DMS153 treated with DMSO at 0.1 percent for 48 hours (cell line): ENCODE measurements around the gene TMEM243.
"Not testable (repeated sequence)": the region's sequence is repeated elsewhere in the genome, so short reads cannot be mapped to it uniquely, and the experiment has no call there.

Source experiments
- DNase-seq: peaks from one replicate; lab custom pipeline; 2025; ENCODE audit not compliant: unreplicated experiment; lab: John Stamatoyannopoulos, UW

The TMEM243 gene, protein sequence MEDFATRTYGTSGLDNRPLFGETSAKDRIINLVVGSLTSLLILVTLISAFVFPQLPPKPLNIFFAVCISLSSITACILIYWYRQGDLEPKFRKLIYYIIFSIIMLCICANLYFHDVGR

DNA sequence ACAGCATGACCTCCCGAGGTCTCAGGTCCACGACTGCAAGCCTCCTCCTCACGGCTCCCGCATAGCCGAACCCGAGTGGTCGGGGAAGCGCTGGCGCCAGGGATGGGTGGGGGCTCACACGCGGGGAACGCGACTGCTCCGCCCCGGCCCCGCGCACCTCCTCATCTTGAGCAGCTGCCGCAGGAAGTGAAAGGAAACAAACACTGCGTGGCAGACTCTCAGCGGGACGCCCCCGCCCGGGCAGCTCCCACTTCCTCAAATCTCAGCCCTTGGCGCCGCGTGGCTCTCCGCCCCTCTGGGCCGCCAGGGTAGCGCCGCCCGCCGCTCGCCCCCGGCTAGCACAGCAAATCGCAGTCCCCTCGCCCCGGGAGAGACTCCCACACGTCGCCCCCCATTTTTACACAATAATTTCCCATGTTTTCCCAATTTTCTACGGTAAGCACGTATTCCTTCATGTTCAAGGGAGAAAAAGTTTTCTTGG, at the start of gene TMEM243:
TSS of gene TMEM243 (minus strand) at position 188 of the 481 bp plus-strand sequence. CDS start 229 bp downstream, outside the sequence.
- DNase-seq = peak; percentile 32

DNA sequence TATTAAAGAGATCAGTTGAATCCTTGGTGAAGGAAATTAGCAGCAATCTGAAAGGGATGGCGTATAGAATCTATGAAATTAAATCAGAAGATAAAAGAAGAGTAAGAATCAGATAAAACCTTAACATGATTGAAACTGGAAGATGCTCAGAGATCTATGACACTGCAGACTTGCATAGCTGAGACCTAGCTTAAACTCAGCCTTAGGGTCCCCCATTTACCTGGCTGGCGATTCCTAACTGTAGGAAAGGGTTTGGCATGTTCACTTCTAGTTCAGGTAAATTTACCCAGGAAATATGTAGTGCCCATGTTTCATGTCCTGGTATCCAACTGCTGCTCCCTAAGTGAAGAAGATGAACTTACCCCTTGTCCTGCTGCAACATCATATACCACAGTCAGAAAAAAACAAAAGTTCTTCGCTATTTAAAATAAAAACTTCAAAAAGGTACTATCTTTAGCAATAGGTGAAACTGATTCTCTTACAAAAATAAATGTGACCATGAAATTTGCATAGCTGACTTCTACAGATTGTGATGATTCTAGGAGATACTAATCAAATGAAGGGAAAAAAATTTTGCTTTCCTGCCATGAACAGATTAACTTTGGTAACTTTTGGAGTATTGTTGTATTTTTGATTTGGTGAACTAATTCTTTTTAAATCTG, 47.8 kb upstream of the TMEM243 start:
- DNase-seq = no peak

DNA sequence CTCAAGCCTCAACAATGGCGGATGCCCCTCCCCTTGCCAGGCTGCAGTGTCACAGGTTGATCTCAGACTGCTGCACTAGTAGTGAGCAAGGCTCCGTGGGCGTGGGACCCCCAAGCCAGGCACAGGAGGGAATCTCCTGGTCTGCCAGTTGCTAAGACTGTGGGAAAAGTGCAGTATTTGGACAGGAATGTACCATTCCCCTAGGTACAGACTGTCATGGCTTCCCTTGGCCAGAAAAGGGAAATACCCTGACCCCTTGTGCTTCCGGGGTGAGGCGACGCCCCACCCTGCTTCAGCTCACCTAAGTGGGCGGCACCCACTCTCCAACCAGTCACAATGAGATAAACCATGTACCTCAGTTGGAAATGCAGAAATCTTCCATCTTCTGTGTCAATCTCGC, 44.0 kb upstream of the TMEM243 start:
- DNase-seq = no peak

DNA sequence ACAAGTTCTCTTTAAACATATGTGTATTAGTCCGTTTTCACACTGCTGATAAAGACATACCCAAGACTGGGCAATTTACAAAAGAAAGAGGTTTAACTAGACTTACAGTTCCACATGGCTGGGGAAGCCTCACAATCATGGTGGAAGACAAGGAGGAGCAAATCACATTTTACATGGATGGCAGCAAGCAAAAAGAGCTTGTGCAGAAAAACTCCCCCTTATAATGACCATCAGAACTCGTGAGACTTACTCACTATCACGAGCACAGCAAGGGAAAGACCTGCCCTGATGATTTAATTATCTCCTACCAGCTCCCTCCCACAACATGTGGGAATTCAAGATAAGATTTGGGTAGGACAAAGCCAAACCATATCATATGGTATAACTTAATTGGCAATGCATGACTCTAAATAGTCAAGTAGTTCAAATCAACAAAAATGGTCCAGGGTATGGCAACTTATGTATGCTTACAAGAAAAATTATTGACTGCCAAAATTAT, 34.1 kb upstream of the TMEM243 start:
- DNase-seq = no peak

DNA sequence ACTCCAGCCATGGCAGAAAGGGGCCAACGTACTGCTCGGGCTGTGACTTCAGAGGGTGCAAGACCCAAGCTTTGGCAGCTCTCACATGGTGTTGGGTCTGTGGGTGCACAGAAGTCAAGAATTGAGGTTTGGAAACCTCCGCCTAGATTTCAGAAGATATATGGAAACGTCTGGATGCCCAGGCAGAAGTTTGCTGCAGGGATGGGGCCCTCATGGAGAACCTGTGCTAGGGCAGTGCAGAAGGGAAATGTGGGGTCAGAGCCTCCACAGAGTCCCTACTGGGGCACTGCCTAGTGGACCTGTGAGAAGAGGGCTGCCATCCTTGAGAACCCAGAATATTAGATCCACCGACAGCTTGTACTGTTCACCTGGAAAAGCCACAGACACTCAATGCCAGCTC, 26.1 kb upstream of the TMEM243 start:
- DNase-seq = not testable (repeated sequence)

DNA sequence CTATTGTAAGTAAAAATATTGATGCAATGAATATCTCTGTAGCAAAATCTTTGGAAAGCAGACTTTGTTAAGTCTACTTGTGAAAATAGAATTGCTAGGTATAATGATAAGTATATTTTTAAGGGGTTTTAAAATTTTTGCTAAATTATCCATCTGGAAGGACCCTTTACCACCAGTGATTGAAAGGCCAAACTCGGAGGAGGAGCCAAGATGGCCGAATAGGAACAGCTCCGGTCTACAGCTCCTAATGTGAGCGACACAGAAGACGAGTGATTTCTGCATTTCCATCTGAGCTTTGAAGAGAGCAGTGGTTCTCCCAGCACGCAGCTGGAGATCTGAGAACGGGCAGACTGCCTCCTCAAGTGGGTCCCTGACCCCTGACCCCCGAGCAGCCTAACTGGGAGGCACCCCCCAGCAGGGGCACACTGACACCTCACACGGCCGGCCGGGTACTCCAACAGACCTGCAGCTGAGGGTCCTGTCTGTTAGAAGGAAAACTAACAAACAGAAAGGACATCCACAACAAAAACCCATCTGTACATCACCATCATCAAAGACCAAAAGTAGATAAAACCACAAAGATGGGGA, 19.0 kb upstream of the TMEM243 start:
- DNase-seq = not testable (repeated sequence)

DNA sequence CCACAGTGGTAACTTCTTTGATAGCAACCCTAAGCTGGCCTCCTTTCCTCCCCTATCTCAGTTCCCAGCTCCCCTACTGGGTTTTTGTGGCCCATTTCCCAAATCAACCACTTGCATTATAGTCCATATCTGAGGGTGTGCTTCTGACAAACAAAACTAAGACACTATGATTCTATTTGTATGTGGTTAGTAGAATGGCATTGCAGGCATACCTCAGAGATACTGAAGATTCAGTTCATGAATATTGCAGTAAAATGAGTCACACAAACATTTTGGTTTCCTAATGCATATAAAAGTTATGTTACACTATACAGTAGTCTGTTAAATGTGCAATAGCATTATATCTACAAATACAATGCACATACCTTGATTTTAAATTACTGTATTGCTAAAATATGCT, 15.4 kb upstream of the TMEM243 start:
- no peak for DNase-seq

DNA sequence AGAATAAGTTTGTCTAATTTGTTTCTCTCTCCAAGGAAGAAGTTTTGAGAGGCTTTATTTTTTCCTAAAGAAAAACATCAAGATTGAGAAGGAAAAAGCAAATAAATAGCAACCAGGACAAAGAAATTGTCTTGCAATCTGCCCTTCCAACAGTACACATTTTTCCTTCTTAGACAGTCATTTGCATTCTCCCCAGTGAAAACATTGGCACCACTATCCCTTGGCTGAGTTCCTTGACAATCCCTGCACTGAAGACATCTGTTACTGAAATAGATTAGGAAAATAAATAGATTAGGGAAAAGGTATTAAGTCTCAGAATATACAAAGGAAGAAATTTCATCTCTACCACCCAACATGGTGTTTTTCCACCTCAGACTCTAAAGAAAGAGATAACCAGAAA, 12.2 kb upstream of the TMEM243 start:
- DNase-seq = no peak

DNA sequence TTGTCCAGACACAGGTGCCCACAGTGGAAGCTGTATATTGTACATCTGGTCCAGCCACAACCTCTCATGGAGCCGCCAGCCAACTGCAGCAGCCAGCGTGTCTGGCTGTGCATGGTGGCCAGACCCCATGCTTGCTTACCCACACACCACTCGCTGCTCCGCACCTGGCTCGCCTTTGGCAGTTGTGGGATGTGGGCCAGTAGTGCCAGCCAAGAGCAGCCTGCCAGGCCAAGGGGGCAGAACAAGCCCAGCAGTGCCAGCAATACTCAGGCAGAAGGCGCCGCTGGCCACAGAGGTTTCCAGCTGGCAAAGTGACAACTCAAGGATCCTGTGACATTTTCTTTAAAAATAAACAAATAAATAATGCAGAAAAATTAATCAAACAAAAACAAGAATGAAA, 11.7 kb upstream of the TMEM243 start:
- no peak for DNase-seq

DNA sequence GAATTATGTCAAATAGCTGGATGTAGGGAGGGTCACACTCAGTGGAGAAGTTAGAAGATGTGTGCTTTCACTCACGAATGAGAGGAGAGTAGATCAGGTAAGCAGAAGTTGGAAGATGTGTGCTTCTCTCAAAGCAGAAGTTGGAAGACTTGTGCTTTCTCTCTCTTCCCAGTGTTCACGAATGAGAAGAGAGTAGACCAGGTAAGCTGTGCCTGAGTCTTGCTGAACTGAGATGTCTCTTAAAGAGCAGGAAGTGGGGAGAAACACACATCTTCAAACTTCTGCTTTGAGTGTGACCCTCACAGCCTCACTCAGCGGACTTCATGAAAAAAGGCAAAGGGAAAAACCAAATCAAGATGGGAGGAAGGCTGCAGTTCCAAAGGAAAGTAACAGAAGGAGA, 7.0 kb upstream of the TMEM243 start:
- DNase-seq = no peak

DNA sequence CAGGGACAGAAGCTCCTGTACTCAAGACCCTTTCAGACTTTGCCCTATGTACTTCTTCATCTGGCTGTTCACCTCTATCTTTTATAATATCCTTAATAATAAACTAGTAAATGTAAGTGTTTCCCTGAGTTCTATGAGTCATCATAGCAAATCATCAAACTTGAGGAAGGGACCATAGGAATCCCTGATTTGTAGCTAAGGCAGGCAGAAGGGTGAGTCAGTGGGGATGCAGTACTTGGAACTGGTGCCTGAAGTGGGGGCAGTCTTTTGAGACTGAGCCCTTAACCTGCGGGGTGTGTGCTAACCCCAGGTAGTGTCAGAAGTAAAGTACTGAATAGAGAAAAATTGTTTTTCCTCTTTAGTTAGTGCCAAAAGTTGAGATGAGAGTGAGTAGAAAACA, 6.2 kb upstream of the TMEM243 start:
- no peak for DNase-seq

DNA sequence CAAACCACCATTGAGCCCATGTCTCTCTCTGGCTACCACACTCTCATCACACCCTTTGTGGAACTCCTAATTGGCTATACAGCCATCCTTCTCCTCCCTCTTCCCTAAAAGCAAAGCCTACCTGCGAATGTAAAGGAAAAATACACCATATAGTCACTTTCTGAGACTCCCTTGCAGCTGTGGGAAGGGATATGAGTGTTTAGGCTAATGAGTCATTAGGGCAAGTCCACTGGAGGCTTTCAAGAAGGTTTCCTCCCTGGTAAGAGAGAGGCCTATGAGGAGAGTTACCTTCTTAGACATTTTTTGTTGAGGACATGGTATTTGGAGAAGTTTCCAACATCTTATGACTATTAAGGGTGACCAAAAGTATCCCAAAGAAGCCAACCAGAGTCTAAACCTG, 4.1 kb upstream of the TMEM243 start:
- DNase-seq = no peak

DNA sequence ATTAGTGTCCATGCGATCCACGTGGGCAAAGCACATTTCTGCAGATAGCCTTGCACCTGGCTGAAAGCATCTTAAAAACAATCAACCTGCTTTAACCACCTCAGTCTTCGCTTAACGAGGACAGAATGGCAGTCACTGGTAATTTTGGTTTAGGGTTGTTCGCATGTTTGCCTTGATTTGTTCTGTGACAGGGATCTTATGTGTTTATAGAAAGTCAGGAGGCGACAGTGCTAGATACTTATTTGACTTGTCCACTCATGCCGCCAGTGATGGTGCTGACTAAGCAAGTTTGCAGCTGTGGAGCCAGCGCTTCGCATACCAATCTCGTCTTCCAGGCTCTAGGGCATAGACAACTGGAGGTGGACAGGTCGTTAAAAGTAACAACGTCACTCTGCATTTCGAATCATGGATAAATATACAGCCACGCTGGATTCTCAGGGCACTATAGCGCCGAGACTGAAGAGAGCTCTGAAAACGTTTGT, 1.2 kb upstream of the TMEM243 start:
- DNase-seq = no peak

DNA sequence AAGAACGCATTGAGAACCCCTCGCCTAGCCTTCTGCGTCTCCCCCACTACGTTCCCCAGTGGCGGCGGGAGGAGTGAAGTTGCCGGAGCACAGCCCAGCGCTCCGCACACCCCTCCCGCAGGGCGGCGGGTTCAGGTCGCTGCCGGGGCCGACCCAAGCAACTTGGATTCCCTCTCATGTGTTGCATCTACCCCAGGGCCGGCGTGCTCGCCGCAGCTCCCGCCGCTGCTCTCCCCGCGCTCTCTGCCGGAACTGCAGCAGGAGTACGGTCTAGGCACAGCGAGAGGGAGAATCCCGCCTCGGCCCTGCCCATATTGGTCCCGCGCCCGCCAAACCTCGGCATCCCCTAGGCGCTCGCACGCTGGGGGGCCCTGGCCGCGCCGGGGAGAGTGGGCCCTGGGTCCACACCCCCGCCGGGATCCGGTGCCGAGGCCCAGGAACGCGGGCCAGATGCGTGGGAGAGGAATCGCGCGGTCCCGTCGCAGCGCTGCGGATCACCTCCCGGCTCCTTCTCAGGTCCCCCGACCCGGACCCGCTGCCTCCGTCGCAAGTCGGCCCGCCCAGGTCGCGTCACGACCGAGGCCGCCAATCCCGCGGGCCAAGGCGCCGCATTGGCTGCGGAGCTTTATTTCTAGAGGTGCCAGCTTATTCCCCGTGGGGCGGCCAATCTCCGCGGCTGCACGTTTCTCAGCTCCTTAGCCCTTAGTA, 648 bp upstream of the TMEM243 start:
- peak; percentile 61 for DNase-seq

DNA sequence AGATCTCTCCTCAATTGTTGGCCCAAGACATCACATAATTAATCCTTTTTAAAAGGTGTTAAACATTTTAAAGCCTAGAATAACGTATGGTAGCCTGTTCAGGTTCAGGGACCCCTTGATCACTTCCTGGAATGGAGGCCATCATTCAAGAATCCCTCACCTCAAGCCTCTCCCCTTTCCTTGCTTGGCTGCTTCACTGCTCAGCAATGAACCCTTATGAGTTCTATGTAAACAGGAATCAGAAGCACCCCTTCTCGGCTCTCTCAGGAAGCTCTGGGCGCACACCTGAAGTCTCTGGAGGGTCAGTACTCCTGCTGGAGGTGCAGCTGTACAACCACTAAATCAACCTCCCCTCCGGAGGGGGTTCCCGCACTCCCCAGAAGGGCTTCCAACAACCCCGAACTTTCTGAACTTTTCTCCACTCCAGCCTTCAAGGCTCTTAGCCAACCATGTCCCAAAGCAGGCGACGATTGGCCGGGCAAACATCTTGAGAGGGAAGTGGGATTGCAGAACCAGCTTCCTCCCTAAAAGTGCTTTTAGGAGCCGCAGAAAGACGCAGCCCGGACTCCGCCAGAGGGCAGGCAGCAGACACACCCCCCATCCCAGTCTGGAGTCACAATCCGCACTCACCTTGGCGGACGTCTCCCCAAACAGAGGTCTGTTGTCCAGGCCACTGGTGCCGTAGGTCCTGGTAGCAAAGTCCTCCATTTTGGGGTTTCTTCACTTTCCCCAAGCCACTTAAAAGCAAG, 562 bp downstream of the TMEM243 start:
- no peak for DNase-seq

DNA sequence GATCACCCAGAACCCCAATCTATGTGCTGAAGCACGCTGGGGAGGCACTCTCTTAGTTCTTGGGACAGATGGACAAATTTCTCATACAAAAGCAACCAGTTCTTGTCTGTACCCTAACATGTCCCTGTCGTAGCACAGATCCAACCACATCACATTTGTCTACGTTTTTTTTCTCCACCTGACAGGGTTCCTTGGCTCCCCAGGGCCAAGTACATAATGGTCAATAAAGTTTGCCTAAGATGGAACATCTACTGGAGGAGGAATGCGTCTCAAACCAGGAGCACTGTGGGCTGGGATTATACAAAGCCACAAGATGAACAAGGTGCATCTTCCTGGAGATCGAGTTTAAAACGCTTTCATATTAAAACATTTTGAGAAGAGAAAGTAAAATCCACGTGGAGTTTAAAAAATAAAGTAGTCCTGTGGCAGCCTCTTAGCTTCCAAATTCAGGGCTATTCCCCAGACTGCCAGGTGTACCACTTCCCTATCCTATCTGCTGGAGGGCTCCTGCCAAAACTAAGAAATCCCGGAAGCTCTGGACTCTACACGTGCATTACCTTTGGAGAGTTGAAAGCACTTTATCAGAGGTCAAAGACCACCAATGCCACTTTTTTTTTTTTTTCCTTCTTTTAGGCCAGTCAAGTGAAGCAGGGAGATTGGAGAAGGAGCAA, 1.4 kb downstream of the TMEM243 start:
- no peak for DNase-seq

DNA sequence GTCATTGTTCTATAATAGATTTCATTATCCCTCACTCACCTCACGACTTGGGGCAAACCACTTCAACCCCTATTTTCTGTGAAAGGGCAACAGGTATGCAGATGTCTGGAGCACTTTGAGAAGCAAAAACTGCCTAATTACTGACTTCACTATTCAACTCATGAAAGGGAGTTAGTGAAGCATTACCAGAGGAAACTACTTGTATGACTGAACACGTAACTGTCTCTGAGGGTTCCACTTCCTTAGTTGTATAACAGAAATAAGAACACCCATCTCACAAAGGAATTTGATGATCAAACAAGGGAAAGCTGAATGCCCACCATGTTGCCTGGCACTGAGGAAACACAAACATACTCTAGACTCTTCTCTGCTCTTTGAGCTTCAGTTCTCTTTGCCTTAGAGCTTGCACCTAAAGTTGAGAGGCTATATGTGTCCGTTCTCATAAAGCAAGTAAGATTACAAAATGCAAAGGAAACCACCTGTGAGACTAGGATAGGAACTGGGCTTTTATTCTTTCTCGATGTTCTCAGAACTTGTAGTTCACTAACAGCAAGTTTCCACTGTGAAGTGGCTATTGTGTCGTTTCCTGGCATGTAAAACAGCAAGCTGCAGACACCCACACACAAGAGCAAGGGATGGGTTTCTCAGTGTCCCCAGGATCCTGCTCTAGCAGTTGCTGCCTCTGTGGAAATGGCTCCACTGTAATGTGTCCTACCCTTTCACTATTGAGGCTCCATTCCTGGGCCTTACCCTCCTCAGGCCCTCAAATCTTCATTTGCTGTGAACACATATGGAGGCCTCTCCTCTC, 2.6 kb downstream of the TMEM243 start:
- DNase-seq = no peak

DNA sequence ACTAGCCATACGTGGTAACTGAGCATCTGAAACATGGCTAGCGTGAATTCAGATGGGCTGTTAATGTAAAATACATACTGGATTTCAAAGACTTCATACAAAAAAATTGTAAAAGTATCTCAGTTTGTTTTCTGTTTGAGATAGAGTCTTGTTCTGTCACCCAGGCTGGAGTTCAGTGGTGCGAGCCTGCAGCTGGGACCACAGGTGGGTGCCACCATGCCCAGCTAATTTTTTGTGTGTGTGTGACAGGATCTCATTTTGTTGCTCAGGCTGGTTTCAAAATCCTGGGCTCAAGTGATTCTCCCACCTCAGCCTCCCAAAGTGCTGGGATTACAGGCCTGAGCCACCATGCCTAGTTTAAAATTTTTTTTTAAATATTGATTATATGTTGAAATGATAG, 4.5 kb downstream of the TMEM243 start:
- no peak for DNase-seq

DNA sequence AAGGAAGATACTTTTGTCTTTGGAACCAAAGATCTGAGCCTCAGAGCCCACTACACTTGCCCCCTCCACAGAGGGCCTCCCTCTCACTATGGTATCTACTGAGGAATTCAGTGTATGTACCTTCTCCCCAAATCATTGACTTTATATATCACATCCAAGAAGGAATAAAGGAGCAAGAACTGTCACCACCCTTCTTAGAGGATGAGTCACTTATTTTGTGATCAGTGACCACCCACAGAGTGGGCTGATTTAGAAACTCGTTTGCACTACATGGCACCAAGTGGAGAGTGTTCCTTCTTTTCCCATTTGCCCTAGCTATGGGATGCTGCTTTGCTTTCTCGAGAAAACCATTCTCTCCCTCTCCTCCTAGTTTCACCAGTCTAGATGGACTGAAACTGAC, 5.7 kb downstream of the TMEM243 start:
- no peak for DNase-seq

DNA sequence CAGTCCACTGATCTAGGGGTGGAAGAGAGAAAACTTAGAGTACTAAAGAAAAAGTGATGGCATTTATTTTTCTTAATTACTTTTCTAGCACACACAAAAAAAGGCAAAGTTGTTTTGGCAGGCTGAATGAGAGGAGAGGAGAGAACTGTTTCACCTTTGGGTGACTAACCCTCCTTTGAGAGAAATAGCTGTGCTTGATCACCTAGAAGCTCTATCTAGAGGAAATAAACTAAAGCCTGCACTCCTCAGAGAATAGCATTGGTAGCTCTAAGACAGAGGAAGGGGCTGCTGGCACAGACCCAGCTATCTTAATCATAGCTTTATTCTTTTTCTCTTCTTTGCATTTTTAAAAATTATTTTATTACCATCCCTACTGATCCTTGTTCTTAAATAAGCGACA, 6.3 kb downstream of the TMEM243 start:
- DNase-seq = no peak
